Heart left ventricle (tissue), 16 donors: Measurements from ENCODE around the gene SUGP1. TPM values are rescaled to one million over a fixed set of nuclear protein-coding genes. Genes with fewer than 3 reads are reported as not detected.
A peak's percentile ranks its signal among the peaks of the same experiment; 100 is the strongest.

Experiments used
- ATAC-seq, 4 donors: fragments of 200-7000 bp; cut with Tn5 transposase; one replicate each; pipeline ENCODE4 v1.9.1; 2020 to 2022; ENCODE audit warnings: moderate library complexity in 4 of 4, mild to moderate bottlenecking in 3 of 4, moderate number of reproducible peaks in 1 of 4
- DNase-seq, 5 donors: peaks; one replicate each; pipeline ENCODE4 v3.0.0-alpha.2; 2020
- H3K27ac ChIP-seq, 12 donors: fragments of 200-600 bp; sonication (generic) in 4 of 12; one replicate each; pipeline versions ENCODE4 v1.5.0 to v1.8.0; 2016 to 2022; ENCODE audit warnings: mild to moderate bottlenecking in 2 of 12
- H3K27me3 ChIP-seq, 9 donors: fragments of 200-600 bp; sonication (generic) in 2 of 9; one replicate each; pipeline versions ENCODE4 v1.5.1 to v1.8.0; 2016 to 2022; ENCODE audit warnings: mild to moderate bottlenecking in 3 of 9
- H3K36me3 ChIP-seq, 9 donors: fragments of 200-600 bp; sonication (generic) in 2 of 9; one replicate each; pipeline versions ENCODE4 v1.5.0 to v1.8.0; 2018 to 2022; ENCODE audit warnings: mild to moderate bottlenecking in 2 of 9
- H3K4me1 ChIP-seq, 12 donors: fragments of 200-600 bp; sonication (generic) in 4 of 12; one replicate each; pipeline versions ENCODE4 v1.5.0 to v1.8.0; 2016 to 2022; ENCODE audit warnings: mild to moderate bottlenecking in 3 of 12
- H3K4me3 ChIP-seq, 12 donors: fragments of 200-600 bp; sonication (generic) in 4 of 12; one replicate each; pipeline versions ENCODE4 v1.5.0 to v1.8.0; 2017 to 2022; ENCODE audit warnings: mild to moderate bottlenecking in 9 of 12, moderate library complexity in 4 of 12
- H3K9me3 ChIP-seq, 12 donors: fragments of 200-600 bp; sonication (generic) in 4 of 12; one replicate each; pipeline versions ENCODE4 v1.5.0 to v1.8.0; 2016 to 2022; ENCODE audit warnings: mild to moderate bottlenecking in 1 of 12
- POLR2A ChIP-seq, 2 donors: fragments of 450-650 bp; IDR thresholded peaks; one replicate each; pipeline ENCODE4 v1.6.1; 2017; ENCODE audit warnings: antibody characterized with exemption in 2 of 2, mild to moderate bottlenecking in 2 of 2, moderate library complexity in 2 of 2
- WGBS, 4 donors: extraction: QIAGEN DNeasy Blood & Tissue Kit in 2 of 4; methylation state at CpG; one replicate each; pipeline versions ENCODE4 v1.1.5 to v1.1.7; 2013 to 2018; 5-methylcytosine and 5-hydroxymethylcytosine counted together
- intact Hi-C, 10 donors: fragments of 100-400 bp; cut with DNase I; formaldehyde crosslinking; loops; one replicate each; pipeline versions ENCODE4 v1.11.1 to v1.14.2; 2022
- polyA plus RNA-seq, 2 donors: library from polyadenylated mRNA; stranded (reverse); fragments of 200-250 nt; gene quantifications; one replicate each; pipeline ENCODE4 v1.2.3, GENCODE V29; 2013
- total RNA-seq, 9 donors: library from RNA; depleted of rRNA in 2 of 9; stranded (reverse); fragments of >200 nt in 2 of 9; fragmentation: NEBNext Ultra II Directional in 3 of 9; extraction: Animal tissue kit (Norgen Biotek cat#: 25700) in 3 of 9; gene quantifications; one replicate each; pipeline versions ENCODE4 v1.1.0 to v1.2.4, GENCODE V29; 2016 to 2023
- TF ChIP-seq, protein P1 (sequence below), 12 donors: fragments of 200-600 bp; sonication (generic) in 4 of 12; IDR thresholded peaks; one replicate each; pipeline versions ENCODE4 v1.5.0 to v1.8.0; 2018 to 2022; ENCODE audit warnings: antibody characterized with exemption in 12 of 12, mild to moderate bottlenecking in 5 of 12
- donor health status: ischemic (EF 13 %, LVEDD 7.1; RV severe dilation, severe dysfunction).
- donor health status: healthy with polysubstance abuse.
- donor health status: DM: no; HTN: yes; CAD: no.
- donor health status: DM: no; HTN: no; CAD: no.
- donor health status: ischemic (EF 25% LVEDD 6.9; RV normal size, moderate dysfunction).
- donor health status: ischemic (EF 25% LVEDD 5.7; RV mildly dilated, moderate dysfunction).
- donor health status: healthy.
- donor health status: DM: yes; HTN: yes; CAD: no.
- donor health status: ischemic (EF 35%, LVEDD 5.7; RV mildly dilated, moderate dysfunction).
- donor health status: nonischemic (EF 11% LVEDD 7.7; RV severe dilation, severe dysfunction).
- donor health status: DM: yes; HTN: yes; CAD: no.
- donor health status: PGD.
- donor health status: ischemic (EF 29% LVEDD 5.4; RV normal size, mild dysfunction).
- donor health status: nonischemic (EF 23%, LVEDD 6.1; RV moderate dilation, normal function).

Gene SUGP1
- total and polyA plus RNA-seq, 11 donors: 28.7 to 53.4 (median 41.0) TPM

DNA sequence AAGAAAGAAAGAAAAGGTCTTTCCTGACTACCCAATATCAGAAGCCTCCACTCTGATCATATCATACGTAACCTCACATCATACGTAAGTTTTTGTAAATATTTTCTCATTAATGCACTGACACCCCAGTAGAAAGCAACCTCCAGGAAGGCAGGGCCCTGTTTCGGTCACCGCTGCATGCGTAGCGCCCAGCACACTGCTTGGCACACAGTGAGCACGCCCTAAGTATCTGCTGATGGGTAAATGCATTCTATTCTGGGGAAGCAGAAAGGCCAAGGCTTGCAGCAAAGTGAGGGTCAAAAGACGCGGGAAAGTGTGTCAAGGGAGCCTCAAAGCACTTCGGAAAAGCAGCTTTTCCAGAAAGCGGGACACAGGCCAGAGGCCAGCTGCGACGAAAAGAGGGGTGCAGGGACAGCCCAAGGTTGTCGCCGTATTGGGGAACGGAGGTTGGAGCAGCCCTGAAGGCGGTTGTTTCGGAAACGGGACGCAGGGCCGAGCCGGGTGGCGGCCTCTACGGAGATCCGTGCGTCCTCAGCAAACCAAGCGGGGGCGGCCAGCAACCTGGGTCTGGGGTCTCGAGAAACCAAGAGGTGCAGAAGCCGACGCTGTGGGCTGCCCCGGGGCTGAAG is 463 bp downstream of the SUGP1 start:
- no peaks in the 10 kb centered on the region for H3K9me3 ChIP-seq
- 6 to 8% (median 7%) methylated on average over 28 to 32 of the region's 32 CpGs for WGBS, 4 donors
- H3K4me1 ChIP-seq: peaks cover 4 to 61% (median 44%) of the 10 kb centered on the region in 12 donors
- intact Hi-C loops: loop anchor here in 5 of 10 donors (1.0 to 10.0 kb wide), 4 partner anchors 115 to 128 kb away; partner anchors contain the start of genes BORCS8 (in 4 of the 5), RFXANK (in 4 of the 5) and NR2C2AP (in 1 of the 5)
- DNase-seq: no peak
- TF ChIP-seq POLR2A (IDR thresholded peaks at IDR 0.05): no peak
- TF ChIP-seq, protein P1, sequence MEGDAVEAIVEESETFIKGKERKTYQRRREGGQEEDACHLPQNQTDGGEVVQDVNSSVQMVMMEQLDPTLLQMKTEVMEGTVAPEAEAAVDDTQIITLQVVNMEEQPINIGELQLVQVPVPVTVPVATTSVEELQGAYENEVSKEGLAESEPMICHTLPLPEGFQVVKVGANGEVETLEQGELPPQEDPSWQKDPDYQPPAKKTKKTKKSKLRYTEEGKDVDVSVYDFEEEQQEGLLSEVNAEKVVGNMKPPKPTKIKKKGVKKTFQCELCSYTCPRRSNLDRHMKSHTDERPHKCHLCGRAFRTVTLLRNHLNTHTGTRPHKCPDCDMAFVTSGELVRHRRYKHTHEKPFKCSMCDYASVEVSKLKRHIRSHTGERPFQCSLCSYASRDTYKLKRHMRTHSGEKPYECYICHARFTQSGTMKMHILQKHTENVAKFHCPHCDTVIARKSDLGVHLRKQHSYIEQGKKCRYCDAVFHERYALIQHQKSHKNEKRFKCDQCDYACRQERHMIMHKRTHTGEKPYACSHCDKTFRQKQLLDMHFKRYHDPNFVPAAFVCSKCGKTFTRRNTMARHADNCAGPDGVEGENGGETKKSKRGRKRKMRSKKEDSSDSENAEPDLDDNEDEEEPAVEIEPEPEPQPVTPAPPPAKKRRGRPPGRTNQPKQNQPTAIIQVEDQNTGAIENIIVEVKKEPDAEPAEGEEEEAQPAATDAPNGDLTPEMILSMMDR (IDR thresholded peaks at IDR 0.05): no peak
- peak overlapping the region in 11 of 12 donors; percentile 75 to 97 (median 93) for H3K27ac ChIP-seq
- peaks cover 0 to 37% (median 27%) of the 10 kb centered on the region in 9 donors for H3K36me3 ChIP-seq
- H3K4me3 ChIP-seq: peak overlapping the region; percentile 76 to 100 (median 94)
- H3K27me3 ChIP-seq: no peaks in the 10 kb centered on the region
- ATAC-seq: peak in 2 of 4 donors; percentile 1 to 6

DNA sequence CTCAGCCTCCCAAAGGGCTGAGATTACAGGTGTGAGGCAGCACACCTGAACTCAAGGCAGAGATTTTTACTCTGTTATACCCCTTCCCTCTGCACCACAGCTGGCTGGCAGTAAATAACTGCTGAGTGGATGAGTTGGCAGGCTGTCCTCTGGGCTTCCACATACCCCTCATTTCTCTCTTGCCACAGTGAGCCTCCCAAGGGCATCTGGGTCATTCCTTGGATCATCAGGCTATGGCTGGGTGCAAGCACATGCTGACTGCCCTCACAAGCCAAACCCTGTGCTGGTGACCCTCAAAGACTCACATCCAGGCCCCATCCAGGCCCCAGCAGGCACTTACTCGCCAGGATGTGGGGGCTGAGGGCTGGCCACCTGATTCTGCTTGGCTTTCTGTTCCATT is 4.2 kb downstream of the SUGP1 start:
- Histone ChIP-seq H3K4me3 (no peak overlapping the region), H3K36me3 (peaks cover 0 to 56% (median 47%) of the 10 kb centered on the region in 9 donors), H3K9me3 (no peaks in the 10 kb centered on the region), H3K27ac (peak overlapping the region in 8 of 12 donors; percentile 24 to 61 (median 46)), H3K4me1 (peaks cover 0 to 28% (median 11%) of the 10 kb centered on the region in 12 donors), H3K27me3 (no peaks in the 10 kb centered on the region)
- DNase-seq (peak in 1 of 5 donors; percentile 55), ATAC-seq (peak in 2 of 4 donors; percentile 21 to 40)
- intact Hi-C loops: no loop called here
- 42 to 89% (median 73%) methylated on average over 1 of the region's 1 CpG for WGBS, 4 donors
- no peak for TF ChIP-seq POLR2A (IDR thresholded peaks at IDR 0.05)
- TF ChIP-seq, protein P1 (IDR thresholded peaks at IDR 0.05): no peak

DNA sequence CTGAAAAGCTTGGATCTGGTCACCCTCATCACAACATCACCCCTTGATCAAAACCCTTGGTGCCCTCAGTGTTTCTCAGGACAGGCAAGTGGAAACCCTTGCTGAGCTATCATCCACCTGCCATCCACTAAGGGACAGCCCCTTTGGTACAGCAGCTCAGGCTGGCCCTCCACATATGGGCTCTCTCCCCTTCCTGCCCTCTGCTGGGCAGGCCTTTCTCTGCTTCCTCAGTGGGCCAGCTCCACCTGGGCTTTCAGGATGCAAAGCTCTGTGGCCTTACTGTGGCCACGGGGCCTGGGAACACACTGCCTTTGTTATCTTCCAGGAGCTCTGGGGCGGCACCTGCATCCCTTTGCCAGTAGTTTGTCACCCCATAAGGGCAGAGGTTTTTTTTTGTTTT is 4.9 kb downstream of the SUGP1 start:
- Histone ChIP-seq H3K9me3 (no peaks in the 10 kb centered on the region), H3K27me3 (no peaks in the 10 kb centered on the region), H3K36me3 (peaks cover 0 to 62% (median 52%) of the 10 kb centered on the region in 9 donors), H3K4me1 (peaks cover 0 to 28% (median 11%) of the 10 kb centered on the region in 12 donors), H3K27ac (peak overlapping the region in 5 of 12 donors; percentile 25 to 61 (median 57)), H3K4me3 (no peak overlapping the region)
- WGBS, 4 donors: 77 to 91% (median 89%) methylated on average over 2 of the region's 2 CpGs
- no peak for DNase-seq
- TF ChIP-seq, protein P1 (IDR thresholded peaks at IDR 0.05): no peak
- no peak for TF ChIP-seq POLR2A (IDR thresholded peaks at IDR 0.05)
- ATAC-seq: no peak
- intact Hi-C loops: no loop called here

GRCh38 chr19:19308373-19308772 is 11.9 kb downstream of the SUGP1 start:
- Histone ChIP-seq H3K9me3 (no peaks in the 10 kb centered on the region), H3K4me1 (peaks cover 0 to 15% (median 5%) of the 10 kb centered on the region in 12 donors), H3K27me3 (no peaks in the 10 kb centered on the region), H3K4me3 (no peak overlapping the region), H3K36me3 (peaks cover 0 to 100% (median 90%) of the 10 kb centered on the region in 9 donors), H3K27ac (no peak overlapping the region)
- DNase-seq (no peak), ATAC-seq (no peak)
- intact Hi-C loops: no loop called here
- TF ChIP-seq POLR2A (IDR thresholded peaks at IDR 0.05): no peak
- TF ChIP-seq, protein P1 (IDR thresholded peaks at IDR 0.05): no peak
- WGBS, 4 donors: 93 to 96% (median 94%) methylated on average over 9 to 10 of the region's 10 CpGs
